BJ (cell line): ENCODE results near the gene GAK. TPM values are rescaled to one million over a fixed set of nuclear protein-coding genes. Genes with fewer than 3 reads are reported as not detected.

Experiments
- CTCF ChIA-PET: fragments of 350-600 bp; formaldehyde crosslinking; extraction: SDS; loops from one replicate; lab custom pipeline; 2021; ENCODE audit warnings: antibody characterized with exemption, inconsistent platforms; lab: Yijun Ruan, JAX
- POLR2A ChIA-PET: fragments of 300-600 bp; sonication (Branson Sonifier 250); formaldehyde crosslinking; extraction: SDS; loops from one replicate; lab custom pipeline; 2021; ENCODE audit warnings: antibody characterized with exemption; lab: Charles Lee
- DNase-seq: peaks from one replicate; pipeline ENCODE4 v3.0.0-alpha.2; 2011; ENCODE audit warnings: low read depth
- H3K27me3 ChIP-seq: 2 replicates; pipeline ENCODE4 v1.6.0; 2011; ENCODE audit warnings: low read length; ENCODE audit not compliant: control insufficient read depth, insufficient read depth
- H3K36me3 ChIP-seq: 2 replicates; pipeline ENCODE4 v1.5.1; 2011; ENCODE audit warnings: low read length; ENCODE audit not compliant: control insufficient read depth, insufficient read depth
- H3K4me3 ChIP-seq: 2 replicates; pipeline ENCODE4 v1.5.1; 2011; ENCODE audit warnings: low read depth, mild to moderate bottlenecking, control low read depth, low read length
- CTCF ChIP-seq: IDR thresholded peaks from 2 replicates; pipeline ENCODE4 v1.5.1; 2011; ENCODE audit warnings: low read depth, mild to moderate bottlenecking, control low read depth, inconsistent platforms, low read length, moderate library complexity; ENCODE audit not compliant: insufficient read depth
- polyA plus RNA-seq: library from polyadenylated mRNA; depleted of rRNA; stranded (reverse); fragments of >200 nt; gene quantifications from 2 replicates; pipeline ENCODE4 v1.2.3, GENCODE V29; 2011

GAK gene
- polyA plus RNA-seq, 1 experiment: 26.3 TPM

DNA sequence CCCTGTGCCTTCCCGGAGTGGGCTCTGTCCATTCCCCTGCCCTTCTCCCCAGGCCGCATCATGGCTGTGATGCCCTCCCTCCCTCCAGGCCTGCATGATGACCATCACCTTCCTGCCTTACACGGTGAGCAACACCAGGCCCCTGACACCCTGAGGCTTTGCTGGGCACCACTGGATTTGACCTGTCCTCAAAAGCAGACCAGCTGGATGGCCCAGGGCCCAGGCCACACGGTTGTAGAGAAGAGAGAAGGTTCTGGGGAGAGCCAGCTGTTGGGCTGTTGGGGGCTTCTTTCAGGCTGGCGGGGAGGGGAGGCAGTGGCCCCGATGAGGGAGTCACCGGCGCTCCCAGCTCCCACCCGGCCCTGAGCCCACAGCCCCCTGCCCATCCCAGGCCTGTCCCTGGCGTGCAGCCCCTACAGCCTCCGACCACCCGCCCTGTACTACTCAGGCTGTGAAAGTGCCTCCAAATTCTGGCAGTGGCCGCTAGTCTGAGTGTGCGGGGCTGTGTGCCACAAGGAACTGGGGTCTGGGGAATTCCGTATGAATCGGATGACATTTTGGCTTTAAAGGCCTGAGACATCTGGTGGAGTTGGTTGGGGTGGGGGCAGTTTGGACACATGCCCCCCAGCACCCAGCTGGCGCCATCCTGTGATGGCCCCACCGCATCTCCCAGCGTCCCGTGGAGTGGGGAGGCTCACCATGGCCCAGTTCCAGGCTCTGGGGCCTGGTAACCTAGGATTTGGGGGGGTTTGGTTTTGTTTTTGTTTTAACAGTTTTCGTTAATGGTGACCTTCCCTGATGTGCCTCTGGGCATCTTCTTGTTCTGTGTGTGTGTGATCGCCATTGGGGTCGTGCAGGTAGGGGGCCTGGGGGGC is 19.7 kb upstream of the GAK start:
- no peaks in the 10 kb centered on the region for H3K27me3 ChIP-seq
- peaks cover 2% of the 10 kb centered on the region for H3K36me3 ChIP-seq
- CTCF ChIA-PET: no interaction called here
- POLR2A ChIA-PET: no interaction called here
- DNase-seq: no peak
- no peak overlapping the region for H3K4me3 ChIP-seq
- no peak for TF ChIP-seq CTCF

- TF ChIP-seq CTCF: no peak
- CTCF ChIA-PET: no interaction called here
- H3K4me3 ChIP-seq: no peak overlapping the region
- no peaks in the 10 kb centered on the region for H3K27me3 ChIP-seq
- H3K36me3 ChIP-seq: peaks cover 2% of the 10 kb centered on the region
- no peak for DNase-seq
- POLR2A ChIA-PET: no interaction called here
Measured at GRCh38 chr4:951186-951585, 19.1 kb upstream of the GAK start.

- no peaks in the 10 kb centered on the region for H3K27me3 ChIP-seq
- DNase-seq: no peak
- POLR2A ChIA-PET: no interaction called here
- H3K4me3 ChIP-seq: no peak overlapping the region
- TF ChIP-seq CTCF: no peak
- CTCF ChIA-PET: no interaction called here
- peaks cover 1% of the 10 kb centered on the region; the same call in 1 of the 2 replicates for H3K36me3 ChIP-seq
Measured at GRCh38 chr4:950136-951020, 18.3 kb upstream of the GAK start.

DNA sequence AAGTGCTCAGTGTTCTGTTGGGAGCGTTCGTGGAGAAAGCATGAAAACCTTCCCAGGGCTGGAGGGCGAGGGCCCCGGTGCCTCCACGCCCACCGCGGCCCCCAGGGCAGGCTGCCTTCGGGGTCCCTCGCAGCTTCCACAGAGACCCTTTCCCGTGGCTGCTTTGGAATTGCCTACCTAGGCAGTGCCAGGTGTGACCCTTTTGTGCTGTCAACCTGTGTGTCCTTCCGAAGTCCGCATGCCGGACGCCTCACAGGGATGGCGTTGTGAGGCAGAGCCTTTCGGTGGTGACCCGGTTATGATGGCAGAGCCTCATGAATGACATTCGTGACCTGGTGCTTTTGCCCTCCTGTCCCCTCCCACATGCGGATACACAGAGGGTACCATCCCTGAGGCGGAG is 17.5 kb upstream of the GAK start:
- H3K36me3 ChIP-seq: no peaks in the 10 kb centered on the region; the same call in 1 of the 2 replicates
- TF ChIP-seq CTCF: no peak
- H3K27me3 ChIP-seq: no peaks in the 10 kb centered on the region
- POLR2A ChIA-PET: no interaction called here
- CTCF ChIA-PET: no interaction called here
- DNase-seq: no peak
- no peak overlapping the region for H3K4me3 ChIP-seq

DNA sequence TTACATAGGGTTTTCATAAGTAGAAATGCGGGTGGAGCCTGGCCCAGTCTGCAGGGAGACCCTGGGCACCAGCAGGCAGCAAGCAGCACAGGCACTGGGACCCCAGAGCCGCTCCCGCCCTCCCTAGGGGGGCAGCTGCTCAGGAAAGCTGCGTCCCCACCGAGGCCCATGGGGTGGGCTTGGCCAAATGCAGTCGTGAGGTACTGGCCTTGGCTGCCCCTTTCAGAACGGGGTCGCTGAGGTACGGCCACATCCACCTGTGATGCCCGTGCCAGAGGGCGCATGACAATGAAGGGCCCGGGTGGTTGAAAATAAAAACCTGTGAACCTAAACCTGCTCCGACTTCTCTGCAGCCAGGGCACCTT is 16.8 kb upstream of the GAK start:
- DNase-seq: no peak
- Histone ChIP-seq H3K27me3 (no peaks in the 10 kb centered on the region), H3K4me3 (no peak overlapping the region), H3K36me3 (no peaks in the 10 kb centered on the region; the same call in 1 of the 2 replicates)
- no peak for TF ChIP-seq CTCF
- ChIA-PET POLR2A (no interaction called here), CTCF (no interaction called here)
